ENCODE measurements around the gene IMMP2L.

DNA sequence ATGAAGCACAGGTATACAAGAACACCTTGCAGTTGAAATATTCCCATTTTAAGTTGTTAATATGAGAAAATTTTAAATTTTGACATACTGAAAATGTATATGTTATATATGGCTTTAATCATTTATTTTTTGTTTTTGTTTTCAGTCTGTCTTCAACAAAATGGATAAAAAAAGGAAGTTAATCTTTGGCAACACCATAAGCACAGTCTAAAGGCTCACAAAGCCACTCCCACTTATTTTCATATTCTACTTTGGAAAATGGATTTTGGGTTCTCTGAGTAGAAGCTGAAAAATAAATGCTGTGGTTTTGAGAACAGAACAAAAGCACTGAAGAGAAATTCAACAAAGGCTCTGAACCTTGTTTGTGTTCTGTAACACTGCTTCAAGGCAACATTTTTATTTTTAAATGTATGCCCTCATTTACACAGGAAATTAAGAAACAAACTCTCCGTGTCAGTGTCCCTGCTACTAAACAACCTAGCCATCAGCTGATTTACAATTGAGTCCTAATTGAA, 552.7 kb downstream of the IMMP2L start:
- TF ChIP-seq, protein P1, sequence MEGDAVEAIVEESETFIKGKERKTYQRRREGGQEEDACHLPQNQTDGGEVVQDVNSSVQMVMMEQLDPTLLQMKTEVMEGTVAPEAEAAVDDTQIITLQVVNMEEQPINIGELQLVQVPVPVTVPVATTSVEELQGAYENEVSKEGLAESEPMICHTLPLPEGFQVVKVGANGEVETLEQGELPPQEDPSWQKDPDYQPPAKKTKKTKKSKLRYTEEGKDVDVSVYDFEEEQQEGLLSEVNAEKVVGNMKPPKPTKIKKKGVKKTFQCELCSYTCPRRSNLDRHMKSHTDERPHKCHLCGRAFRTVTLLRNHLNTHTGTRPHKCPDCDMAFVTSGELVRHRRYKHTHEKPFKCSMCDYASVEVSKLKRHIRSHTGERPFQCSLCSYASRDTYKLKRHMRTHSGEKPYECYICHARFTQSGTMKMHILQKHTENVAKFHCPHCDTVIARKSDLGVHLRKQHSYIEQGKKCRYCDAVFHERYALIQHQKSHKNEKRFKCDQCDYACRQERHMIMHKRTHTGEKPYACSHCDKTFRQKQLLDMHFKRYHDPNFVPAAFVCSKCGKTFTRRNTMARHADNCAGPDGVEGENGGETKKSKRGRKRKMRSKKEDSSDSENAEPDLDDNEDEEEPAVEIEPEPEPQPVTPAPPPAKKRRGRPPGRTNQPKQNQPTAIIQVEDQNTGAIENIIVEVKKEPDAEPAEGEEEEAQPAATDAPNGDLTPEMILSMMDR (conservative IDR thresholded peaks at IDR 0.05; ENCODE audit: low read depth, low read length) = no peak
- TF ChIP-seq ELK1 (IDR thresholded peaks at IDR 0.05; ENCODE audit: borderline replicate concordance, low read depth, low read length) (no peak), RCOR1 (IDR thresholded peaks at IDR 0.05; ENCODE audit: insufficient replicate concordance, low read length) (no peak), RAD21 (IDR thresholded peaks at IDR 0.05; ENCODE audit: low read length) (no peak), FOS (IDR thresholded peaks at IDR 0.05; ENCODE audit: low read depth, low read length) (no peak), MXI1 (IDR thresholded peaks at IDR 0.05; ENCODE audit: borderline replicate concordance, low read depth, low read length) (no peak)
